SK-N-SH treated with all-trans-retinoic acid at 6 μM for 48 hours (cell line): ENCODE data around the gene G0S2.
A peak's percentile ranks its signal among the peaks of the same experiment; 100 is the strongest.

Experiments
- ATAC-seq: fragments of 200-7000 bp; cut with Tn5 transposase; 3 replicates; pipeline ENCODE4 v1.9.1; 2020; ENCODE audit warnings: mild to moderate bottlenecking, moderate library complexity
- BACH2 ChIP-seq: fragments of 250-450 bp; sonication (Bioruptor Pico); IDR thresholded peaks from 2 replicates; pipeline ENCODE4 v1.9.0; 2021; ENCODE audit warnings: mild to moderate bottlenecking, borderline replicate concordance
- CSDC2 ChIP-seq: fragments of 250-450 bp; sonication (Bioruptor Pico); IDR thresholded peaks from 2 replicates; pipeline ENCODE4 v1.5.0; 2020; ENCODE audit warnings: mild to moderate bottlenecking, moderate library complexity
- GLIS3 ChIP-seq: fragments of 250-450 bp; sonication (Bioruptor Pico); IDR thresholded peaks from 2 replicates; pipeline ENCODE4 v1.5.0; 2020; ENCODE audit warnings: mild to moderate bottlenecking, moderate library complexity
- ISL1 ChIP-seq: fragments of 250-450 bp; sonication (Bioruptor Pico); IDR thresholded peaks from 2 replicates; pipeline ENCODE4 v2.1.2; 2022; ENCODE audit warnings: mild to moderate bottlenecking, moderate library complexity
- OSR1 ChIP-seq: fragments of 250-450 bp; sonication (Bioruptor Pico); IDR thresholded peaks from 2 replicates; pipeline ENCODE4 v1.8.0; 2022; ENCODE audit warnings: moderate library complexity, mild to moderate bottlenecking, inconsistent platforms
- PATZ1 ChIP-seq: fragments of 250-450 bp; sonication (Bioruptor Pico); IDR thresholded peaks from 2 replicates; pipeline ENCODE4 v1.8.0; 2020; ENCODE audit warnings: mild to moderate bottlenecking, moderate library complexity, borderline replicate concordance
- POU6F1 ChIP-seq: fragments of 250-450 bp; sonication (Bioruptor Pico); IDR thresholded peaks from 2 replicates; pipeline ENCODE4 v1.8.0; 2021; ENCODE audit warnings: low read depth, mild to moderate bottlenecking, moderate library complexity, borderline replicate concordance
- PPARA ChIP-seq: fragments of 250-450 bp; sonication (Bioruptor Pico); IDR thresholded peaks from 2 replicates; pipeline ENCODE4 v1.5.0; 2020; ENCODE audit warnings: mild to moderate bottlenecking, borderline replicate concordance
- RARB ChIP-seq: fragments of 250-450 bp; sonication (Bioruptor Pico); IDR thresholded peaks from 2 replicates; pipeline ENCODE4 v1.8.0; 2021; ENCODE audit warnings: mild to moderate bottlenecking, moderate library complexity
- SNAI2 ChIP-seq: fragments of 250-450 bp; sonication (Bioruptor Pico); IDR thresholded peaks from 2 replicates; pipeline ENCODE4 v1.5.0; 2020; ENCODE audit warnings: mild to moderate bottlenecking, moderate library complexity
- TOX ChIP-seq: fragments of 250-450 bp; sonication (Bioruptor Pico); IDR thresholded peaks from 2 replicates; pipeline ENCODE4 v1.8.0; 2021; ENCODE audit warnings: mild to moderate bottlenecking, moderate library complexity, borderline replicate concordance
- ZFP3 ChIP-seq: fragments of 250-450 bp; sonication (Bioruptor Pico); IDR thresholded peaks from 2 replicates; pipeline ENCODE4 v1.5.0; 2020; ENCODE audit warnings: mild to moderate bottlenecking, moderate library complexity
- ZFP30 ChIP-seq: fragments of 450-650 bp; formaldehyde crosslinking; IDR thresholded peaks from 2 replicates; pipeline ENCODE4 v1.5.0; 2022; ENCODE audit warnings: mild to moderate bottlenecking, moderate library complexity
- ZNF565 ChIP-seq: fragments of 450-650 bp; formaldehyde crosslinking; conservative IDR thresholded peaks from 2 replicates; pipeline ENCODE4 v1.5.0; 2020; ENCODE audit warnings: low read depth, mild to moderate bottlenecking, moderate library complexity
- ZNF8 ChIP-seq: fragments of 450-650 bp; formaldehyde crosslinking; IDR thresholded peaks from 2 replicates; pipeline ENCODE4 v1.5.0; 2020; ENCODE audit warnings: mild to moderate bottlenecking, moderate library complexity
- TF ChIP-seq, protein P1 (sequence below): fragments of 250-450 bp; sonication (Bioruptor Pico); IDR thresholded peaks from 2 replicates; pipeline ENCODE4 v1.5.0; 2020; ENCODE audit warnings: mild to moderate bottlenecking, moderate library complexity
- TF ChIP-seq, protein P2 (sequence below): fragments of 250-450 bp; sonication (Bioruptor Pico); IDR thresholded peaks from 2 replicates; pipeline ENCODE4 v1.5.1; 2021; ENCODE audit warnings: mild to moderate bottlenecking, moderate library complexity

The G0S2 gene

DNA sequence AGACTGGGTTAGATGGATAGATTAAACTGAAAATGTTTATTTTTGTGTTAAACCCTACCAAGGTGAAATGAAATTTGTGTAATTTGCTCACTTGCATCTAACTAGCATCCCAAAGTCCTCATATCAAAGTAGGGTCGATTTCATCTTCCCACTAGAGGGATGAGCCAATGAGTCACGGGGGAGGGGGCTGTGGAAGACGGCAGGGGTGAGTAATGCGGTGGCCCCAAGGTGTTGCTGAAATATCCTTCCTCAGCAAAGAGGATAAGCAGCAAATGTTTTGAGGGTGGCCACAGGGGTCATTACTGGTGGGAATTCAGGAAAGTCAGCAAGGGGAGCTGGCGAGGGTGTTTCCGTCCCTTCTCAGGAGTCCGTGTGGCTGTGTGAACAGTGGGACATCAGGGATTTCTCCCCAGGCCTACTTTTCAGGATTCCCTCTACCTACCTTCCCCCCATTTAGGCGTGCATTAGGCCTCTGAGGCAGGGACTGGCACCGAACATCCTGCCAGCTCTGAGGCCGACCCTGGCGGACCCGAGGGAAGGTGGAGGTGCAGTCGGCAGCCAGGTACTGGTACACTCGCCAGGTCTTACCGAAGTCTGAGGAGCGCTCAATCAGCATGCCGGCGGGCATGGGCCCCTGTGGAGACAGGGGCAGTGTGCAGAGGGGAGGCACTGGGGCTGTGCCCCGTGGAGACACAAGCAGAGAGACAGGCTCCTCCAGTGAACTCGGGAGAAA lies 41.0 kb upstream of the G0S2 start (continued):
- no peak for TF ChIP-seq OSR1 (CRISPR knock-in tag)
- no peak for TF ChIP-seq CSDC2
- no peak for TF ChIP-seq ZNF8

- TF ChIP-seq CSDC2 (no peak), PPARA (CRISPR knock-in tag) (no peak)
- ATAC-seq, result no peak
These were observed 39.4 kb upstream of the G0S2 start for GRCh38 chr1:209635850-209636249.

GRCh38 chr1:209641832-209642172 lies 33.4 kb upstream of the G0S2 start:
- ATAC-seq, result peak; percentile 72
- TF ChIP-seq OSR1 (CRISPR knock-in tag) (no peak), TOX (CRISPR knock-in tag) (0 out of 2 replicates have a peak, but pooled peaks have one; percentile 36), RARB (CRISPR knock-in tag) (no peak), ZFP30 (CRISPR knock-in tag) (no peak)

DNA sequence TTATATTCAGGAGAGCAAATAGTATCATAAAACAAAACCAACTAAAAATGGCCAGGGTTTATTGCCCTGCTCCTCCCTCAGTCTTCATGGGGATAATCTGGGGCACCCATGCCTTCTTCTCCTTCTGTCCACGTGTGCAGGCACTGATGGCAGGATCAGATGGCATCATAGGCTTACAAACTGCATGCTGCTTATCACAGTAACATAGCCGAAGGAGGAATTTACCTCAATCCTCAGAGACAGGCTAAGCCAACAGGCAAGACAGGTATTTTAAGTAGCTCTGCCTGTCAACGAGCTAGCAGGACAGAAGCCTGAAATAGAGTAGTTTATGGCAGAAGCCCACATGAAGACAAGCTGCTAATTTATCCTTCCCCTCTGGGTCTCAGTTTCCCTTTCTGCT lies 32.4 kb upstream of the G0S2 start:
- TF ChIP-seq ZNF8, result no peak
- TF ChIP-seq PATZ1 (CRISPR knock-in tag), result no peak
- TF ChIP-seq POU6F1 (CRISPR knock-in tag), result no peak
- no peak for TF ChIP-seq BACH2
- TF ChIP-seq ZNF565 (CRISPR knock-in tag), result no peak
- TF ChIP-seq, protein P1, sequence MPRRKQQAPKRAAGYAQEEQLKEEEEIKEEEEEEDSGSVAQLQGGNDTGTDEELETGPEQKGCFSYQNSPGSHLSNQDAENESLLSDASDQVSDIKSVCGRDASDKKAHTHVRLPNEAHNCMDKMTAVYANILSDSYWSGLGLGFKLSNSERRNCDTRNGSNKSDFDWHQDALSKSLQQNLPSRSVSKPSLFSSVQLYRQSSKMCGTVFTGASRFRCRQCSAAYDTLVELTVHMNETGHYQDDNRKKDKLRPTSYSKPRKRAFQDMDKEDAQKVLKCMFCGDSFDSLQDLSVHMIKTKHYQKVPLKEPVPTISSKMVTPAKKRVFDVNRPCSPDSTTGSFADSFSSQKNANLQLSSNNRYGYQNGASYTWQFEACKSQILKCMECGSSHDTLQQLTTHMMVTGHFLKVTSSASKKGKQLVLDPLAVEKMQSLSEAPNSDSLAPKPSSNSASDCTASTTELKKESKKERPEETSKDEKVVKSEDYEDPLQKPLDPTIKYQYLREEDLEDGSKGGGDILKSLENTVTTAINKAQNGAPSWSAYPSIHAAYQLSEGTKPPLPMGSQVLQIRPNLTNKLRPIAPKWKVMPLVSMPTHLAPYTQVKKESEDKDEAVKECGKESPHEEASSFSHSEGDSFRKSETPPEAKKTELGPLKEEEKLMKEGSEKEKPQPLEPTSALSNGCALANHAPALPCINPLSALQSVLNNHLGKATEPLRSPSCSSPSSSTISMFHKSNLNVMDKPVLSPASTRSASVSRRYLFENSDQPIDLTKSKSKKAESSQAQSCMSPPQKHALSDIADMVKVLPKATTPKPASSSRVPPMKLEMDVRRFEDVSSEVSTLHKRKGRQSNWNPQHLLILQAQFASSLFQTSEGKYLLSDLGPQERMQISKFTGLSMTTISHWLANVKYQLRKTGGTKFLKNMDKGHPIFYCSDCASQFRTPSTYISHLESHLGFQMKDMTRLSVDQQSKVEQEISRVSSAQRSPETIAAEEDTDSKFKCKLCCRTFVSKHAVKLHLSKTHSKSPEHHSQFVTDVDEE, result no peak
- ATAC-seq, result no peak

GRCh38 chr1:209643285-209644020 lies 31.8 kb upstream of the G0S2 start:
- peak; percentile 67 for ATAC-seq
- no peak for TF ChIP-seq SNAI2
- TF ChIP-seq, protein P2, sequence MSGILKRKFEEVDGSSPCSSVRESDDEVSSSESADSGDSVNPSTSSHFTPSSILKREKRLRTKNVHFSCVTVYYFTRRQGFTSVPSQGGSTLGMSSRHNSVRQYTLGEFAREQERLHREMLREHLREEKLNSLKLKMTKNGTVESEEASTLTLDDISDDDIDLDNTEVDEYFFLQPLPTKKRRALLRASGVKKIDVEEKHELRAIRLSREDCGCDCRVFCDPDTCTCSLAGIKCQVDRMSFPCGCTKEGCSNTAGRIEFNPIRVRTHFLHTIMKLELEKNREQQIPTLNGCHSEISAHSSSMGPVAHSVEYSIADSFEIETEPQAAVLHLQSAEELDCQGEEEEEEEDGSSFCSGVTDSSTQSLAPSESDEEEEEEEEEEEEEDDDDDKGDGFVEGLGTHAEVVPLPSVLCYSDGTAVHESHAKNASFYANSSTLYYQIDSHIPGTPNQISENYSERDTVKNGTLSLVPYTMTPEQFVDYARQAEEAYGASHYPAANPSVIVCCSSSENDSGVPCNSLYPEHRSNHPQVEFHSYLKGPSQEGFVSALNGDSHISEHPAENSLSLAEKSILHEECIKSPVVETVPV (CRISPR knock-in tag), result no peak
- no peak for TF ChIP-seq BACH2
- no peak for TF ChIP-seq GLIS3
- no peak for TF ChIP-seq ZFP3
- TF ChIP-seq ZFP30 (CRISPR knock-in tag), result no peak
- TF ChIP-seq ISL1 (CRISPR knock-in tag), result no peak
- TF ChIP-seq RARB (CRISPR knock-in tag), result 0 out of 2 replicates have a peak, but pooled peaks have one; percentile 41
- TF ChIP-seq TOX (CRISPR knock-in tag), result peak; percentile 44; the same call in 1 of the 2 replicates
- TF ChIP-seq PATZ1 (CRISPR knock-in tag), result no peak
- TF ChIP-seq OSR1 (CRISPR knock-in tag), result no peak
